ENCODE results near the gene ZNF354B. TPM values are rescaled to one million over a fixed set of nuclear protein-coding genes. Genes with fewer than 3 reads are reported as not detected.
A peak's percentile ranks its signal among the peaks of the same experiment; 100 is the strongest.
"Not testable (repeated sequence)": the region's sequence is repeated elsewhere in the genome, so short reads cannot be mapped to it uniquely, and the experiment has no call there.

The ZNF354B gene
- total RNA-seq, 4 donors from 2014 or later = 2.4 to 42.3 (median 14.8) TPM

DNA sequence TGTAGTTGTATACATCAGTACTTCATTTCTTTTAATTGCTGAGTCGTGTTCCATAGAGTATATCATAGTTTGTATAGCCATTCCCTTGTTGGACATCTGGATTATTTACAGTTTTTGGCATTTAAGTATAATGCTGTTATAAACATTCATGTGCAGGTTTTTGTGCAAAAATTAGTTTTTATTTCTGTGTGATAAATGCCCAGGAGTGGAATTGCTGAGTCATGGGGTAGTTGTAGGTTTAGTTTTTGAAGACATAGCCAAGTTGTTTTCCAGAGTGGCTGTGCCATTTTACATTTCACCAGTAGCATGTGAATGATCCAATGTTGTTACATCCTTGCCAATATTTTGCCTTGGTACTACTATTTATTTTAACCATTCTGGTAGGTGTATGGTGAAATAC lies 12.5 kb downstream of the ZNF354B start:
- H3K4me1 ChIP-seq = no peaks in the 10 kb centered on the region
- peaks cover 0 to 95% (median 42%) of the 10 kb centered on the region in 4 donors for H3K36me3 ChIP-seq
- 91 to 92% methylated on average over 1 of the region's 1 CpG for WGBS, 2 donors (ENCODE audit: low coverage in 1 of 2)
- H3K9me3 ChIP-seq = peaks cover 38 to 49% of the 10 kb centered on the region in 2 donors
- TF ChIP-seq, protein P1, sequence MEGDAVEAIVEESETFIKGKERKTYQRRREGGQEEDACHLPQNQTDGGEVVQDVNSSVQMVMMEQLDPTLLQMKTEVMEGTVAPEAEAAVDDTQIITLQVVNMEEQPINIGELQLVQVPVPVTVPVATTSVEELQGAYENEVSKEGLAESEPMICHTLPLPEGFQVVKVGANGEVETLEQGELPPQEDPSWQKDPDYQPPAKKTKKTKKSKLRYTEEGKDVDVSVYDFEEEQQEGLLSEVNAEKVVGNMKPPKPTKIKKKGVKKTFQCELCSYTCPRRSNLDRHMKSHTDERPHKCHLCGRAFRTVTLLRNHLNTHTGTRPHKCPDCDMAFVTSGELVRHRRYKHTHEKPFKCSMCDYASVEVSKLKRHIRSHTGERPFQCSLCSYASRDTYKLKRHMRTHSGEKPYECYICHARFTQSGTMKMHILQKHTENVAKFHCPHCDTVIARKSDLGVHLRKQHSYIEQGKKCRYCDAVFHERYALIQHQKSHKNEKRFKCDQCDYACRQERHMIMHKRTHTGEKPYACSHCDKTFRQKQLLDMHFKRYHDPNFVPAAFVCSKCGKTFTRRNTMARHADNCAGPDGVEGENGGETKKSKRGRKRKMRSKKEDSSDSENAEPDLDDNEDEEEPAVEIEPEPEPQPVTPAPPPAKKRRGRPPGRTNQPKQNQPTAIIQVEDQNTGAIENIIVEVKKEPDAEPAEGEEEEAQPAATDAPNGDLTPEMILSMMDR (IDR thresholded peaks at IDR 0.05) = no peak
- TF ChIP-seq POLR2AphosphoS5 (IDR thresholded peaks at IDR 0.05) = no peak
- no peak for TF ChIP-seq POLR2A (IDR thresholded peaks at IDR 0.05)
- no peak for TF ChIP-seq EP300 (IDR thresholded peaks at IDR 0.05; ENCODE audit: low read depth)
- no peak overlapping the region for H3K4me3 ChIP-seq
- no peak overlapping the region for H3K27ac ChIP-seq
- intact Hi-C loops (cut with DNase I; ENCODE audit: low total_unique reads) (no loop called here), in situ Hi-C loops (cut with MboI; ENCODE audit: low pct_ligation_motif_present in 1 of 4, low pct_unique_long_range_greater_than_20kb in 1 of 4, low sequenced_read_pairs in 3 of 4) (loop anchor here in 1 of 4 donors (25.0 kb wide), 2 partner anchors 135 to 190 kb away; partner anchors contain the start of genes ZNF354A and ZNF354C)
- H3K27me3 ChIP-seq = no peaks in the 10 kb centered on the region
- DNase-seq = no peak

DNA sequence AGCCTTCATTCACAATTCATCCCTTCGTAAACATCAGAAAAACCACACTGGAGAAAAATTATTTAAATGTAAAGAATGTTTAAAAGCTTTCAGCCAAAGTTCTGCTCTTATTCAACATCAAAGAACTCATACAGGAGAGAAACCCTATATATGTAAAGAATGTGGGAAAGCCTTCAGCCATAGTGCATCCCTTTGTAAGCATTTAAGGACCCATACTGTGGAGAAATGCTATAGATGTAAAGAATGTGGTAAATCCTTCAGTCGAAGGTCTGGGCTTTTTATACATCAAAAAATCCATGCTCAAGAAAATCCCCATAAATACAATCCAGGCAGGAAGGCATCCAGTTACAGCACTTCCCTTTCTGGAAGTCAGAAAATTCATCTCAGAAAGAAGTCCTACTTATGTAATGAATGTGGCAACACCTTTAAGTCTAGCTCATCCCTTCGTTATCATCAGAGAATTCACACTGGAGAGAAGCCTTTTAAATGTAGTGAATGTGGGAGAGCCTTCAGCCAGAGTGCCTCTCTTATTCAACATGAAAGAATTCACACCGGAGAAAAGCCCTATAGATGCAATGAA lies 23.5 kb downstream of the ZNF354B start:
- H3K27ac ChIP-seq; in situ Hi-C loops (cut with MboI; ENCODE audit: low pct_ligation_motif_present in 1 of 4, low pct_unique_long_range_greater_than_20kb in 1 of 4, low sequenced_read_pairs in 3 of 4); DNase-seq; intact Hi-C loops (cut with DNase I; ENCODE audit: low total_unique reads); H3K27me3 ChIP-seq; H3K4me3 ChIP-seq; H3K4me1 ChIP-seq: not testable (repeated sequence)
- peaks cover 79 to 89% of the 10 kb centered on the region in 2 donors for H3K9me3 ChIP-seq
- WGBS, 2 donors (ENCODE audit: low coverage in 1 of 2) = 94 to 98% methylated on average over 2 to 4 of the region's 4 CpGs
- peaks cover 0 to 99% (median 36%) of the 10 kb centered on the region in 4 donors for H3K36me3 ChIP-seq

- TF ChIP-seq POLR2A (IDR thresholded peaks at IDR 0.05) (no peak), EP300 (IDR thresholded peaks at IDR 0.05; ENCODE audit: low read depth) (no peak), POLR2AphosphoS5 (IDR thresholded peaks at IDR 0.05) (no peak)
- TF ChIP-seq, protein P1 (IDR thresholded peaks at IDR 0.05) = no peak
- no peak overlapping the region for H3K27ac ChIP-seq
- 96 to 100% methylated on average over 6 of the region's 6 CpGs for WGBS, 2 donors (ENCODE audit: low coverage in 1 of 2)
- no peaks in the 10 kb centered on the region for H3K27me3 ChIP-seq
- intact Hi-C loops (cut with DNase I; ENCODE audit: low total_unique reads) = no loop called here
- no peak for DNase-seq
- in situ Hi-C loops (cut with MboI; ENCODE audit: low pct_ligation_motif_present in 1 of 4, low pct_unique_long_range_greater_than_20kb in 1 of 4, low sequenced_read_pairs in 3 of 4) = no loop called here
- peaks cover 0 to 94% (median 40%) of the 10 kb centered on the region in 4 donors for H3K36me3 ChIP-seq
- no peak overlapping the region for H3K4me3 ChIP-seq
- no peaks in the 10 kb centered on the region for H3K4me1 ChIP-seq
- H3K9me3 ChIP-seq = peaks cover 83 to 88% of the 10 kb centered on the region in 2 donors
Measured at GRCh38 chr5:178883815-178884430, 24.2 kb downstream of the ZNF354B start.

DNA sequence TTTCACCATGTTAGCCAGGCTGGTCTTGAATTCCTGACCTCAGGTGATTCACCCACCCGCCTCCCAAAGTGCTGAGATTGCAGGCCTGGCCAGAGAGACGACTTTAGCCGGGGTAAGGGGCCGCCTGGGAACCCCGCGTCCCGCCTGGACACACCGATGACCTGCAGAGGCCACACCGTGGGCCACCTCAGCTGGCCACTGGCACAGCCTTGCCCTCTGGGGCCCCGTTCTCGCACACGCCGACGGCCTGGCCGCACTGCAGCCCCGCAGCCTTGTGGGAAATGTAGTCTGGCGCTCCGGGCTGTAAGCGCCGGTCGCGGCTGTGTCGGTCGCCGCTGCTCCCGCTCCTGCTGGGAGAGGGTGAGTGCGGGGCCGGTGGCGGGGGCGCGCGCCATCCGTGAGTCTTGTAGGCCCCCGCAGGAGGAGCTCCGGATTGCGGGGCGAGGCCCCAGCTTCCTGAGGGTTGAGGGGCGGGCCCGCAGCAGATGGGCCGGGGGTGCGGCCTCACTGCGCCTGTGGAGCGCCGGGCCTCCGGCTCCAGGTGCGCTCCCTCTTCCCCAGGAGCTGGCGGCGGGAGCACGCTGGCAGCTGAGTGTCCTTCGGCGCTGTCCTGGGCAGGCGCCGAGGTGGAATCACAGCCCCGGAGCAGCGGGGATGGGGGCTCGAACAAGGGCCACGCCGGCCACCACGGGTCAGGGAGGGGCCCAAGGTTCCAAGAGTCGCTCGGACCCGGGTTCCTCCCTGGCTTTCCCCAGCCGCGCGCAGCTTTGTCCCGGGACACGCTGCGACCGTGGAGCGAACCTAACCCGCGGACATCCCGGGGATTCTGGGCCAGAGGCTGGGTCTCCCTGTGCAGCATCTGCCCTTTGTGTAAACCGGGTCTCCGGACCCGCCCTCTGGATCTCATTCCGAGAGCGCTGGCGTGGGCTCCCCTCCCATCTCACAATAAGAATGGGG lies 36.1 kb downstream of the ZNF354B start, which contains the start of gene ZFP2:
TSS of gene ZFP2 (plus strand) at position 299 of the 957 bp plus-strand sequence. CDS start 35,401 bp downstream, outside the sequence.
- TF ChIP-seq EP300 (IDR thresholded peaks at IDR 0.05; ENCODE audit: low read depth) (no peak), POLR2A (IDR thresholded peaks at IDR 0.05) (peak; percentile 27), POLR2AphosphoS5 (IDR thresholded peaks at IDR 0.05) (peak in 2 of 3 donors; percentile 22 to 23)
- TF ChIP-seq, protein P1 (IDR thresholded peaks at IDR 0.05) = no peak
- WGBS, 2 donors (ENCODE audit: low coverage in 1 of 2) = 4% methylated on average over 55 of the region's 79 CpGs; no CpG with 5 or more reads in 1 of the 2 donors
- H3K27ac ChIP-seq = peak within 1 kb of the TSS; percentile 72 to 80 (median 76)
- no peaks in the 10 kb centered on the region for H3K27me3 ChIP-seq
- H3K36me3 ChIP-seq = no peaks in the 10 kb centered on the region
- H3K4me3 ChIP-seq = peak within 1 kb of the TSS; percentile 49 to 97 (median 74)
- intact Hi-C loops (cut with DNase I; ENCODE audit: low total_unique reads) (no loop called here), in situ Hi-C loops (cut with MboI; ENCODE audit: low pct_ligation_motif_present in 1 of 4, low pct_unique_long_range_greater_than_20kb in 1 of 4, low sequenced_read_pairs in 3 of 4) (no loop called here)
- no peaks in the 10 kb centered on the region for H3K9me3 ChIP-seq
- peak; percentile 60 for DNase-seq
- H3K4me1 ChIP-seq = peaks cover 0 to 11% (median 6%) of the 10 kb centered on the region in 4 donors
